HG03280 (cell line): ENCODE measurements around the gene SERPINH1.

Experiments used
- ATAC-seq: cut with Tn5 transposase; IDR thresholded peaks from one replicate; pipeline ENCODE4 v1.9.1; 2021; ENCODE audit warnings: mild to moderate bottlenecking, moderate library complexity; ENCODE audit not compliant: unreplicated experiment

Gene SERPINH1

GRCh38 chr11:75562048-75562835, at the start of gene SERPINH1:
Gene SERPINH1 (plus strand): TSS chr11:75562253. CDS start chr11:75566350, 4,097 bp downstream.
- ATAC-seq: peak; percentile 56

GRCh38 chr11:75513250-75513649, 48.8 kb upstream of the SERPINH1 start:
- ATAC-seq: no peak

GRCh38 chr11:75514596-75514995, 47.5 kb upstream of the SERPINH1 start:
- ATAC-seq: no peak

- ATAC-seq: no peak
Observed at GRCh38 chr11:75516140-75516539, 45.9 kb upstream of the SERPINH1 start.

- ATAC-seq: no peak
Observed at GRCh38 chr11:75516886-75517285, 45.2 kb upstream of the SERPINH1 start.

- ATAC-seq: no peak
Observed at GRCh38 chr11:75518204-75518549, 43.9 kb upstream of the SERPINH1 start.

GRCh38 chr11:75518771-75519653, 43.0 kb upstream of the SERPINH1 start:
- ATAC-seq: no peak

GRCh38 chr11:75520688-75521087, 41.4 kb upstream of the SERPINH1 start:
- no peak for ATAC-seq

GRCh38 chr11:75522286-75523044, 39.6 kb upstream of the SERPINH1 start:
- ATAC-seq: no peak

- no peak for ATAC-seq
Observed at GRCh38 chr11:75523189-75523588, 38.9 kb upstream of the SERPINH1 start.

- no peak for ATAC-seq
Observed at GRCh38 chr11:75523811-75524664, 38.0 kb upstream of the SERPINH1 start.

- peak; percentile 4 for ATAC-seq
Observed at GRCh38 chr11:75524665-75525432, 37.2 kb upstream of the SERPINH1 start.

- peak; percentile 88 for ATAC-seq
Observed at GRCh38 chr11:75525433-75526191, 36.4 kb upstream of the SERPINH1 start, which contains the start of gene GDPD5. Gene GDPD5 (minus strand): TSS chr11:75525941. CDS start chr11:75477735, 48,206 bp downstream.

- ATAC-seq: no peak
Observed at GRCh38 chr11:75526192-75526541, 35.9 kb upstream of the SERPINH1 start.

- ATAC-seq: no peak
Observed at GRCh38 chr11:75527130-75527529, 34.9 kb upstream of the SERPINH1 start.

GRCh38 chr11:75527938-75528735, 33.9 kb upstream of the SERPINH1 start:
- ATAC-seq: no peak

- no peak for ATAC-seq
Observed at GRCh38 chr11:75530577-75530976, 31.5 kb upstream of the SERPINH1 start.

- ATAC-seq: no peak
Observed at GRCh38 chr11:75531325-75531724, 30.7 kb upstream of the SERPINH1 start.
